BJ (cell line): ENCODE data around the gene CASS4. TPM values are rescaled to one million over a fixed set of nuclear protein-coding genes. Genes with fewer than 3 reads are reported as not detected.

Experiments used
- CTCF ChIA-PET: fragments of 350-600 bp; formaldehyde crosslinking; extraction: SDS; loops from one replicate; lab custom pipeline; 2021; ENCODE audit warnings: antibody characterized with exemption, inconsistent platforms; lab: Yijun Ruan, JAX
- POLR2A ChIA-PET: fragments of 300-600 bp; sonication (Branson Sonifier 250); formaldehyde crosslinking; extraction: SDS; loops from one replicate; lab custom pipeline; 2021; ENCODE audit warnings: antibody characterized with exemption; lab: Charles Lee
- DNase-seq: peaks from one replicate; pipeline ENCODE4 v3.0.0-alpha.2; 2011; ENCODE audit warnings: low read depth
- H3K27me3 ChIP-seq: 2 replicates; pipeline ENCODE4 v1.6.0; 2011; ENCODE audit warnings: low read length; ENCODE audit not compliant: control insufficient read depth, insufficient read depth
- H3K36me3 ChIP-seq: 2 replicates; pipeline ENCODE4 v1.5.1; 2011; ENCODE audit warnings: low read length; ENCODE audit not compliant: control insufficient read depth, insufficient read depth
- H3K4me3 ChIP-seq: 2 replicates; pipeline ENCODE4 v1.5.1; 2011; ENCODE audit warnings: low read depth, mild to moderate bottlenecking, control low read depth, low read length
- CTCF ChIP-seq: IDR thresholded peaks from 2 replicates; pipeline ENCODE4 v1.5.1; 2011; ENCODE audit warnings: low read depth, mild to moderate bottlenecking, control low read depth, inconsistent platforms, low read length, moderate library complexity; ENCODE audit not compliant: insufficient read depth
- polyA plus RNA-seq: library from polyadenylated mRNA; depleted of rRNA; stranded (reverse); fragments of >200 nt; gene quantifications from 2 replicates; pipeline ENCODE4 v1.2.3, GENCODE V29; 2011

The CASS4 gene
- polyA plus RNA-seq, 1 experiment: 0.50 TPM

GRCh38 chr20:56428881-56429280 is 16.8 kb downstream of the CASS4 start:
- no peak for TF ChIP-seq CTCF
- H3K27me3 ChIP-seq: no peaks in the 10 kb centered on the region
- H3K36me3 ChIP-seq: no peaks in the 10 kb centered on the region
- ChIA-PET CTCF (no interaction called here), POLR2A (no interaction called here)
- no peak for DNase-seq
- H3K4me3 ChIP-seq: no peak overlapping the region

- ChIA-PET POLR2A (interaction anchor here (1.0 kb wide), 1 partner anchor 10 kb away, joined by 4 read pairs; no protein-coding TSS in a partner anchor), CTCF (no interaction called here)
- DNase-seq: no peak
- H3K4me3 ChIP-seq: no peak overlapping the region
- H3K27me3 ChIP-seq: no peaks in the 10 kb centered on the region
- H3K36me3 ChIP-seq: no peaks in the 10 kb centered on the region
- no peak for TF ChIP-seq CTCF
These were observed 17.4 kb downstream of the CASS4 start for GRCh38 chr20:56429502-56429901.

GRCh38 chr20:56429941-56430340 is 17.9 kb downstream of the CASS4 start:
- ChIA-PET CTCF (no interaction called here), POLR2A (interaction anchor here (1.0 kb wide), 1 partner anchor 10 kb away, joined by 4 read pairs; no protein-coding TSS in a partner anchor)
- Histone ChIP-seq H3K4me3 (no peak overlapping the region), H3K36me3 (no peaks in the 10 kb centered on the region), H3K27me3 (no peaks in the 10 kb centered on the region)
- no peak for DNase-seq
- no peak for TF ChIP-seq CTCF

- POLR2A ChIA-PET: interaction anchor here (1.0 kb wide), 1 partner anchor 9 kb away, joined by 4 read pairs; no protein-coding TSS in a partner anchor
- H3K36me3 ChIP-seq: no peaks in the 10 kb centered on the region
- no peaks in the 10 kb centered on the region for H3K27me3 ChIP-seq
- DNase-seq: no peak
- no peak for TF ChIP-seq CTCF
- no peak overlapping the region for H3K4me3 ChIP-seq
- CTCF ChIA-PET: no interaction called here
These were observed 18.4 kb downstream of the CASS4 start for GRCh38 chr20:56430461-56430860.

GRCh38 chr20:56430957-56431356 is 18.9 kb downstream of the CASS4 start:
- no peaks in the 10 kb centered on the region for H3K27me3 ChIP-seq
- no peak overlapping the region for H3K4me3 ChIP-seq
- ChIA-PET POLR2A (no interaction called here), CTCF (no interaction called here)
- H3K36me3 ChIP-seq: no peaks in the 10 kb centered on the region
- no peak for TF ChIP-seq CTCF
- DNase-seq: no peak
